GM19452 (cell line): ENCODE results near the gene CAP1.
"Not testable (repeated sequence)": the region's sequence is repeated elsewhere in the genome, so short reads cannot be mapped to it uniquely, and the experiment has no call there.

Source experiments
- ATAC-seq: cut with Tn5 transposase; IDR thresholded peaks from one replicate; pipeline ENCODE4 v1.9.1; 2021; ENCODE audit not compliant: unreplicated experiment

Gene CAP1

GRCh38 chr1:40030528-40031135 is 9.9 kb upstream of the CAP1 start:
- no peak for ATAC-seq

- no peak for ATAC-seq
These were observed 8.2 kb upstream of the CAP1 start for GRCh38 chr1:40032240-40032891.

- ATAC-seq = no peak
These were observed 5.7 kb upstream of the CAP1 start for GRCh38 chr1:40034869-40035268.

GRCh38 chr1:40036574-40036973 is 4.0 kb upstream of the CAP1 start:
- no peak for ATAC-seq

- not testable (repeated sequence) for ATAC-seq
These were observed 3.3 kb upstream of the CAP1 start for GRCh38 chr1:40037254-40037653.

GRCh38 chr1:40038697-40039096 is 1.8 kb upstream of the CAP1 start:
- ATAC-seq = no peak

GRCh38 chr1:40039245-40039756 is 1.2 kb upstream of the CAP1 start:
- ATAC-seq = peak; percentile 5

GRCh38 chr1:40039757-40040510 is 595 bp upstream of the CAP1 start:
- peak; percentile 59 for ATAC-seq

GRCh38 chr1:40041466-40041838 is 923 bp downstream of the CAP1 start:
- no peak for ATAC-seq

GRCh38 chr1:40042341-40042740 is 1.8 kb downstream of the CAP1 start:
- no peak for ATAC-seq

GRCh38 chr1:40044110-40044509 is 3.6 kb downstream of the CAP1 start:
- no peak for ATAC-seq

- ATAC-seq = no peak
These were observed 4.7 kb downstream of the CAP1 start for GRCh38 chr1:40045182-40045581.

GRCh38 chr1:40045766-40046165 is 5.2 kb downstream of the CAP1 start:
- ATAC-seq = no peak

- ATAC-seq = no peak
These were observed 6.7 kb downstream of the CAP1 start for GRCh38 chr1:40047276-40047675.

GRCh38 chr1:40047769-40048168 is 7.2 kb downstream of the CAP1 start:
- no peak for ATAC-seq

GRCh38 chr1:40049725-40050124 is 9.2 kb downstream of the CAP1 start:
- ATAC-seq = no peak

GRCh38 chr1:40050863-40051262 is 10.3 kb downstream of the CAP1 start:
- ATAC-seq = no peak

GRCh38 chr1:40053138-40053887 is 12.8 kb downstream of the CAP1 start:
- no peak for ATAC-seq

- no peak for ATAC-seq
These were observed 16.2 kb downstream of the CAP1 start for GRCh38 chr1:40056519-40057309.

- no peak for ATAC-seq
These were observed 16.9 kb downstream of the CAP1 start for GRCh38 chr1:40057310-40058030.
